K562 (cell line): ENCODE results near the gene DVL3. TPM values are rescaled to one million over a fixed set of nuclear protein-coding genes. Genes with fewer than 3 reads are reported as not detected.

Experiments used
- ATAC-seq: fragments of 200-7000 bp; cut with Tn5 transposase; 3 replicates; pipeline ENCODE4 v1.9.1; 2020; ENCODE audit warnings: moderate library complexity
- BruUV-seq: library from RNA; stranded (reverse); fragments of 400-500 nt; replicated peaks from 2 replicates; lab custom pipeline; 2021; lab: Mats Ljungman, UMichigan
- CTCF ChIA-PET: fragments of 300-600 bp; formaldehyde crosslinking; extraction: SDS; loops from one replicate; lab custom pipeline; 2021; ENCODE audit warnings: low intra/inter-chr PET ratio; lab: Yijun Ruan, JAX
- POLR2A ChIA-PET: fragments of 300-600, 350-650 bp; sonication (Branson Sonifier 250); formaldehyde crosslinking; extraction: SDS; loops from one replicate; lab custom pipeline; 2021; ENCODE audit warnings: antibody characterized with exemption, inconsistent platforms; lab: Yijun Ruan, JAX
- DNase-seq, 4 experiments: peaks; one replicate each; pipeline versions ENCODE4 v3.0.0 to v3.0.0-alpha.2; 2011 to 2018; ENCODE audit warnings: low spot score in 3 of 4, mixed read lengths in 3 of 4; ENCODE audit errors: extremely low read depth in 1 of 4
- FAIRE-seq: peaks from 2 replicates; lab custom pipeline; 2011; peaks lifted over from hg19 to GRCh38; lab: Jason Lieb, UNC
- H2AFZ ChIP-seq: 2 replicates; pipeline ENCODE4 v1.6.0; 2011; ENCODE audit warnings: low read depth, low read length, control low read depth, inconsistent platforms
- H3K27ac ChIP-seq: fragments of 200-600 bp; 3 replicates; pipeline ENCODE4 v1.8.0; 2011; ENCODE audit warnings: low read depth, mild to moderate bottlenecking, control low read depth, inconsistent platforms, low read length, moderate library complexity, mixed read lengths; ENCODE audit errors: extremely low read depth
- H3K27me3 ChIP-seq, 2 experiments: fragments of 300-600 bp in 1 of 2; 2 replicates in 1 of 2; 3 replicates in 1 of 2; pipeline versions ENCODE4 v1.6.0 to v1.8.0; 2011; ENCODE audit warnings: inconsistent platforms in 2 of 2, low read length in 2 of 2, mild to moderate bottlenecking in 1 of 2, mixed read lengths in 1 of 2, moderate library complexity in 1 of 2; ENCODE audit not compliant: control insufficient read depth in 2 of 2, insufficient read depth in 2 of 2
- H3K36me3 ChIP-seq: fragments of 300-600 bp; 3 replicates; pipeline ENCODE4 v1.8.0; 2011; ENCODE audit warnings: mild to moderate bottlenecking, low read length, inconsistent platforms; ENCODE audit not compliant: control insufficient read depth, insufficient read depth
- H3K4me1 ChIP-seq, 2 experiments: fragments of 200-600 bp in 1 of 2; replicated peaks in 1 of 2; 2 replicates in 1 of 2; 3 replicates in 1 of 2; pipeline versions ENCODE4 v1.5.1 to v1.8.0; 2011; ENCODE audit warnings: inconsistent platforms in 2 of 2, low read length in 2 of 2, mild to moderate bottlenecking in 1 of 2, mixed read lengths in 1 of 2, moderate library complexity in 1 of 2; ENCODE audit not compliant: control insufficient read depth in 2 of 2, insufficient read depth in 2 of 2
- H3K4me2 ChIP-seq: 2 replicates; pipeline ENCODE4 v1.6.1; 2011; ENCODE audit warnings: low read length, control low read depth, inconsistent platforms, mixed read lengths; ENCODE audit not compliant: insufficient read depth
- H3K4me3 ChIP-seq: fragments of 200-600 bp; sonication (generic), shearing (Covaris generic); 2 replicates; pipeline ENCODE4 v1.5.1; 2016; ENCODE audit warnings: control low read depth, inconsistent platforms
- H3K79me2 ChIP-seq: fragments of 200-600 bp; 3 replicates; pipeline ENCODE4 v1.8.0; 2011; ENCODE audit warnings: low read length, inconsistent platforms; ENCODE audit not compliant: control insufficient read depth, insufficient read depth
- H3K9ac ChIP-seq, 2 experiments: 2 replicates each; pipeline versions ENCODE4 v1.6.0 to v1.6.1; 2011; ENCODE audit warnings: low read depth in 2 of 2, low read length in 2 of 2, control low read depth in 1 of 2, inconsistent platforms in 1 of 2, mild to moderate bottlenecking in 1 of 2, mixed read lengths in 1 of 2; ENCODE audit not compliant: insufficient read depth in 1 of 2
- H3K9me1 ChIP-seq: one replicate; pipeline ENCODE4 v1.6.0; 2011; ENCODE audit warnings: inconsistent platforms, mild to moderate bottlenecking, low read length, moderate library complexity; ENCODE audit not compliant: control insufficient read depth, insufficient read depth
- H3K9me3 ChIP-seq: replicated peaks from 2 replicates; pipeline ENCODE4 v1.5.1; 2011; ENCODE audit warnings: low read depth, low read length, inconsistent platforms; ENCODE audit not compliant: control insufficient read depth, insufficient read depth
- H4K20me1 ChIP-seq: replicated peaks from 2 replicates; pipeline ENCODE4 v1.6.1; 2011; ENCODE audit warnings: low read length, inconsistent platforms, mixed read lengths; ENCODE audit not compliant: control insufficient read depth, insufficient read depth
- FIP1L1 ChIP-seq: fragments of 200-400 bp; formaldehyde crosslinking; IDR thresholded peaks from 2 replicates; pipeline ENCODE4 v1.6.1; 2018; ENCODE audit warnings: mild to moderate bottlenecking, low read depth, low read length; ENCODE audit not compliant: poor library complexity, severe bottlenecking
- GABPB1 ChIP-seq: sonication (generic); formaldehyde crosslinking; IDR thresholded peaks from 2 replicates; pipeline ENCODE4 v1.8.0; 2022; ENCODE audit warnings: mild to moderate bottlenecking, missing genetic modification reagents
- SPI1 ChIP-seq: IDR thresholded peaks from 2 replicates; pipeline ENCODE4 v1.6.1; 2011; ENCODE audit warnings: low read depth, low read length, control low read depth, borderline replicate concordance
- TCF3 ChIP-seq: sonication (generic); formaldehyde crosslinking; IDR thresholded peaks from 2 replicates; pipeline ENCODE4 v1.4.0; 2020; ENCODE audit warnings: mild to moderate bottlenecking, missing genetic modification reagents
- WGBS: fragments of 100-300 bp; shearing (Covaris generic); methylation state at CpG from one replicate; pipeline ENCODE4 v1.1.6; 2016; ENCODE audit warnings: low coverage, mixed read lengths; ENCODE audit not compliant: insufficient coverage; ENCODE audit errors: missing lambda C conversion rate; 5-methylcytosine and 5-hydroxymethylcytosine counted together
- in situ Hi-C: fragments of 300-500 bp; cut with MboI; formaldehyde crosslinking; loops from 4 replicates; pipeline ENCODE4 v1.15.0; 2018; ENCODE audit warnings: inconsistent platforms, mixed read lengths
- intact Hi-C: fragments of 100-400 bp; cut with micrococcal nuclease; formaldehyde crosslinking; loops from 2 replicates; pipeline ENCODE4 v1.14.2; 2022
- polyA plus RNA-seq, 8 experiments: library from polyadenylated mRNA; depleted of rRNA in 4 of 8; stranded (reverse) in 5 of 8; unstranded in 3 of 8; fragments of >200 nt; fragmentation: Nextera tagmentation in 2 of 8; fragmentation: Illumina TruSeq in 1 of 8; extraction: Ambion mirVana in 2 of 8; extraction: Trizol in 1 of 8; gene quantifications; 2 replicates each; pipeline versions ENCODE4 v1.2.1 to v1.2.3, GENCODE V29; 2011 to 2014; ENCODE audit warnings: inconsistent platforms in 1 of 8, missing spikeins in 1 of 8
- total RNA-seq, 7 experiments: library from RNA; depleted of rRNA in 6 of 7; stranded (reverse); fragments of >200 nt in 6 of 7; fragmentation: Illumina TruSeq in 2 of 7; extraction: Trizol in 2 of 7; gene quantifications; 2 replicates each; pipeline versions ENCODE4 v1.2.1 to v1.2.3, GENCODE V29; 2011 to 2021; ENCODE audit warnings: low replicate concordance in 1 of 7

DVL3 gene
- total and polyA plus RNA-seq, 9 of the 15 experiments (the other 6 are each of a cell fraction or from before 2014, with no cell fraction given), result 3.1 to 57.9 (median 20.1) TPM

DNA sequence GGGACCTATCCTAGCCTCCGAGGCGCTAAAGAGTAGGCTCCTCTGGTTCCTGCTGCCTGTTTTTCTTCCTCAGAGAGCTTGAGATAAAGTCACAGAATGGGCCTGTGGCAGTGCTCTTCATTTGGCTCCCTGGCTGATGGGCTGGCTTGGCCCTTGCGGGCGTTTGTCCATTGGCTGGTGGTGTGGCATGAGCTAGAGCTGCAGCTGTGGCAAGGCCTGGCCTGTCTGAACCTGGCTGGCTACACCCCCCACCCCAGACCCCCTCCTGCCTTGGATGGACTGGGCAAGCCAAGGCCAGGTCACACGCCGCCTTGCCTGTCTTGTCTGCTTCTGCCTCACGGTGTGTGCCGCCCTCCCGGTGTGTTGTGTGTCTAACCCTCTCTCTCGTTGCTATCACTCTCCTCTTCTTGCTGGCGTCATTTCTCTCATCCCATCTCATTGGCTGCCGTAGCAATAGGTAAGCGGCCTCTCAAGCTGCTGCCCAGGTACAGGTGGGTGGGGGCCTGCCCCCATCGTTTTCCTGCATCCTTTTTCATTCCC, 22.7 kb downstream of the DVL3 start:
- Histone ChIP-seq H2AFZ (no peak overlapping the region), H3K79me2 (peaks cover 46% of the 10 kb centered on the region), H3K4me1 (peaks cover 29 to 35% of the 10 kb centered on the region in 2 experiments; a peak in 4 of 5 replicates), H3K9me3 (no peaks in the 10 kb centered on the region), H4K20me1 (peaks cover 20% of the 10 kb centered on the region), H3K4me2 (no peak overlapping the region), H3K27me3 (no peaks in the 10 kb centered on the region), H3K36me3 (peaks cover 70% of the 10 kb centered on the region), H3K4me3 (no peak overlapping the region), H3K9ac (peak overlapping the region in 1 of 2 experiments; percentile 100; a peak in 2 of 4 replicates), H3K9me1 (no peaks in the 10 kb centered on the region), H3K27ac (peak overlapping the region; percentile 31; the same call in 1 of the 3 replicates)
- TF ChIP-seq FIP1L1, result no peak
- ChIA-PET CTCF (no interaction called here), POLR2A (interaction anchor here (0.6 to 2.6 kb wide), 3 partner anchors 8 to 43 kb away, joined by 3 to 20 read pairs (median 3); partner anchors contain the start of genes ABCF3 and EIF2B5)
- no peak for DNase-seq
- in situ Hi-C loops (no loop called here), intact Hi-C loops (no loop called here)
- no peak for FAIRE-seq
- no peak for ATAC-seq
- BruUV-seq, result no TSS peak
- 94% methylated on average over 10 of the region's 14 CpGs for WGBS

DNA sequence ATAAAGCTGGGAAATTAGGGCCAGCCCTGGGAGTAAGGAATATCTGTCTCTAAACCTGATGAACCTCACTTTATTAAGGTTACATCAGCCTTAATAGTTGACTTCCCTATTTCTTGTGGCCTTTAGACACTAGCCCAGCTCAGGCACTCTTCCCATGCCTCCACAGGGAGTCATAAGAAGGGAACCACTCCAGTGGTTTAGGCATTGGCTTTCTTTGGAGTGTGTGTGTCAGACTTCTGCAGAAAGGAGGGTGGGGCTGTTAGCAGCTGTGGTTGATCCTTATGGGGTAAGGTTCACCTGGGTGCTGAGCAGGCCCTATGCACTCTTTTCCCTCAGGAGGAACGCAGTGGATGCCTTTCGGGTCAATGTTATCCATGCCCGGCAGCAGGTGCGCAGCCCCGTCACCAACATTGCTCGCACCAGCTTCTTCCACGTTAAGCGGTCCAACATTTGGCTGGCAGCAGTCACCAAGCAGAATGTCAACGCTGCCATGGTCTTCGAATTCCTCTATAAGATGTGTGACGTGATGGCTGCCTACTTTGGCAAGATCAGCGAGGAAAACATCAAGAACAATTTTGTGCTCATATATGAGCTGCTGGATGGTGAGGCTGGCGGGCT, 23.5 kb downstream of the DVL3 start:
- intact Hi-C loops (no loop called here), in situ Hi-C loops (no loop called here)
- POLR2A ChIA-PET, result interaction anchor here (0.6 to 1.5 kb wide), 2 partner anchors 32 to 44 kb away, joined by 3 read pairs; partner anchors contain the start of gene EIF2B5
- H3K27me3 ChIP-seq, result no peaks in the 10 kb centered on the region
- H3K36me3 ChIP-seq, result peaks cover 73% of the 10 kb centered on the region
- H3K9ac ChIP-seq, result peak overlapping the region in 1 of 2 experiments; percentile 23; a peak in 1 of 4 replicates
- BruUV-seq, result no TSS peak
- DNase-seq (no peak), FAIRE-seq (no peak), ATAC-seq (no peak)
- no peak overlapping the region for H2AFZ ChIP-seq
- TF ChIP-seq GABPB1 (CRISPR knock-in tag), result no peak
- TF ChIP-seq SPI1, result peak; percentile 9; the same call in 1 of the 2 replicates
- no peak for TF ChIP-seq TCF3 (CRISPR knock-in tag)
- WGBS, result 98% methylated on average over 12 of the region's 13 CpGs
- H3K4me2 ChIP-seq, result no peak overlapping the region
- no peaks in the 10 kb centered on the region for H3K9me1 ChIP-seq
- H4K20me1 ChIP-seq, result peaks cover 20% of the 10 kb centered on the region
- no peaks in the 10 kb centered on the region for H3K9me3 ChIP-seq
- peaks cover 46% of the 10 kb centered on the region for H3K79me2 ChIP-seq
- peaks cover 23 to 39% of the 10 kb centered on the region in 2 experiments; a peak in 4 of 5 replicates for H3K4me1 ChIP-seq
- CTCF ChIA-PET, result no interaction called here
- no peak overlapping the region for H3K4me3 ChIP-seq
- no peak overlapping the region; the same call in 2 of the 3 replicates for H3K27ac ChIP-seq
